Left lung (tissue), 14 donors: ENCODE data around the gene MPHOSPH8. TPM values are rescaled to one million over a fixed set of nuclear protein-coding genes. Genes with fewer than 3 reads are reported as not detected.

Experiments
- ATAC-seq: fragments of 200-7000 bp; cut with Tn5 transposase; one replicate; pipeline ENCODE4 v1.9.1; 2020; ENCODE audit warnings: moderate library complexity
- DNase-seq, 4 donors: peaks; one replicate each; pipeline ENCODE4 v3.0.0-alpha.2; 2013 to 2020
- H3K27ac ChIP-seq, 2 donors: fragments of 200-600 bp; sonication (generic) in 1 of 2; one replicate each; pipeline versions ENCODE4 v1.5.0 to v1.8.0; 2020 to 2021
- H3K27me3 ChIP-seq, 2 donors: fragments of 200-600 bp; sonication (generic) in 1 of 2; one replicate each; pipeline versions ENCODE4 v1.5.0 to v1.8.0; 2020 to 2021
- H3K36me3 ChIP-seq, 2 donors: fragments of 200-600 bp; sonication (generic) in 1 of 2; one replicate each; pipeline versions ENCODE4 v1.5.0 to v1.8.0; 2020 to 2021
- H3K4me1 ChIP-seq, 2 donors: fragments of 200-600 bp; one replicate each; pipeline ENCODE4 v1.8.0; 2021
- H3K4me3 ChIP-seq, 2 donors: fragments of 200-600 bp; sonication (generic) in 1 of 2; one replicate each; pipeline versions ENCODE4 v1.5.0 to v1.8.0; 2020 to 2021; ENCODE audit warnings: mild to moderate bottlenecking in 1 of 2
- H3K9me3 ChIP-seq, 2 donors: fragments of 200-600 bp; sonication (generic) in 1 of 2; one replicate each; pipeline versions ENCODE4 v1.5.0 to v1.8.0; 2020 to 2021
- intact Hi-C, 2 donors: fragments of 100-400 bp; cut with DNase I; formaldehyde crosslinking; loops; one replicate each; pipeline versions ENCODE4 v1.11.2 to v1.14.2; 2022
- long read RNA-seq, 12 donors: library from polyadenylated mRNA in 2 of 12; unstranded in 2 of 12; transcript quantifications; one replicate each; pipeline ENCODE4 v2.0.0 and lab custom pipeline, GENCODE V29; 2019 to 2026
- polyA plus RNA-seq, 6 donors: library from polyadenylated mRNA; unstranded; fragments of 120-200 nt; gene quantifications; one replicate each; pipeline ENCODE4 v1.2.1, GENCODE V29; 2013; ENCODE audit not compliant: insufficient read length in 6 of 6
- total RNA-seq, 2 donors: library from RNA; stranded (reverse); fragmentation: NEBNext Ultra II Directional; extraction: Animal tissue kit (Norgen Biotek cat#: 25700); gene quantifications; one replicate each; pipeline ENCODE4 v1.2.1, GENCODE V29; 2021
- TF ChIP-seq, protein P1 (sequence below), 2 donors: fragments of 200-600 bp; sonication (generic) in 1 of 2; IDR thresholded peaks; one replicate each; pipeline versions ENCODE4 v1.5.0 to v1.8.0; 2021; ENCODE audit warnings: antibody characterized with exemption in 2 of 2
- donor health status: DM: no; HTN: yes; CAD: no.
- donor health status: DM: no; HTN: no; CAD: no.

Gene MPHOSPH8, protein sequence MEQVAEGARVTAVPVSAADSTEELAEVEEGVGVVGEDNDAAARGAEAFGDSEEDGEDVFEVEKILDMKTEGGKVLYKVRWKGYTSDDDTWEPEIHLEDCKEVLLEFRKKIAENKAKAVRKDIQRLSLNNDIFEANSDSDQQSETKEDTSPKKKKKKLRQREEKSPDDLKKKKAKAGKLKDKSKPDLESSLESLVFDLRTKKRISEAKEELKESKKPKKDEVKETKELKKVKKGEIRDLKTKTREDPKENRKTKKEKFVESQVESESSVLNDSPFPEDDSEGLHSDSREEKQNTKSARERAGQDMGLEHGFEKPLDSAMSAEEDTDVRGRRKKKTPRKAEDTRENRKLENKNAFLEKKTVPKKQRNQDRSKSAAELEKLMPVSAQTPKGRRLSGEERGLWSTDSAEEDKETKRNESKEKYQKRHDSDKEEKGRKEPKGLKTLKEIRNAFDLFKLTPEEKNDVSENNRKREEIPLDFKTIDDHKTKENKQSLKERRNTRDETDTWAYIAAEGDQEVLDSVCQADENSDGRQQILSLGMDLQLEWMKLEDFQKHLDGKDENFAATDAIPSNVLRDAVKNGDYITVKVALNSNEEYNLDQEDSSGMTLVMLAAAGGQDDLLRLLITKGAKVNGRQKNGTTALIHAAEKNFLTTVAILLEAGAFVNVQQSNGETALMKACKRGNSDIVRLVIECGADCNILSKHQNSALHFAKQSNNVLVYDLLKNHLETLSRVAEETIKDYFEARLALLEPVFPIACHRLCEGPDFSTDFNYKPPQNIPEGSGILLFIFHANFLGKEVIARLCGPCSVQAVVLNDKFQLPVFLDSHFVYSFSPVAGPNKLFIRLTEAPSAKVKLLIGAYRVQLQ
- 10 to 100 TPM; 30.9 to 32.4 TPM for total RNA-seq
- 10 to 100 TPM; 69.1 to 84.8 (median 76.0) TPM for polyA plus RNA-seq
- long read RNA-seq, donor 1, transcript MPHOSPH8-202 (3 exons, 1,048 nt) = major isoform, 6 of 247 reads
- long read RNA-seq, donor 1, partial matches to known transcripts = 218 of 247 reads
- long read RNA-seq, donor 1, other reads (novel, unspliced or antisense) = 23 of 247 reads
- long read RNA-seq, donor 2, full-length matches to known transcripts = 8 of 224 reads
- long read RNA-seq, donor 2, partial matches to known transcripts = 192 of 224 reads
- long read RNA-seq, donor 2, other reads (novel, unspliced or antisense) = 24 of 224 reads
- long read RNA-seq, donor 3, partial matches to known transcripts = 47 of 49 reads
- long read RNA-seq, donor 3, other reads (novel, unspliced or antisense) = 0 of 49 reads
- long read RNA-seq, donor 4, partial matches to known transcripts = 52 of 58 reads
- long read RNA-seq, donor 4, other reads (novel, unspliced or antisense) = 5 of 58 reads
- long read RNA-seq, donor 5, partial matches to known transcripts = 88 of 112 reads
- long read RNA-seq, donor 5, other reads (novel, unspliced or antisense) = 20 of 112 reads
- long read RNA-seq, donor 6, partial matches to known transcripts = 74 of 93 reads
- long read RNA-seq, donor 6, other reads (novel, unspliced or antisense) = 16 of 93 reads
- long read RNA-seq, donor 7, full-length matches to known transcripts = 5 of 47 reads
- long read RNA-seq, donor 7, partial matches to known transcripts = 42 of 47 reads
- long read RNA-seq, donor 7, other reads (novel, unspliced or antisense) = 0 of 47 reads
- long read RNA-seq, donor 8, full-length matches to known transcripts = 10 of 133 reads
- long read RNA-seq, donor 8, partial matches to known transcripts = 111 of 133 reads
- long read RNA-seq, donor 8, other reads (novel, unspliced or antisense) = 12 of 133 reads
- long read RNA-seq, donor 9 = 0 reads
- long read RNA-seq, donor 10, partial matches to known transcripts = 55 of 58 reads
- long read RNA-seq, donor 10, other reads (novel, unspliced or antisense) = 3 of 58 reads
- long read RNA-seq, donor 11, transcript MPHOSPH8-202 (3 exons, 1,048 nt) = major isoform, 8 of 84 reads
- long read RNA-seq, donor 11, partial matches to known transcripts = 76 of 84 reads
- long read RNA-seq, donor 11, other reads (novel, unspliced or antisense) = 0 of 84 reads
- long read RNA-seq, donor 12, full-length matches to known transcripts = 5 of 134 reads
- long read RNA-seq, donor 12, partial matches to known transcripts = 101 of 134 reads
- long read RNA-seq, donor 12, other reads (novel, unspliced or antisense) = 28 of 134 reads

DNA sequence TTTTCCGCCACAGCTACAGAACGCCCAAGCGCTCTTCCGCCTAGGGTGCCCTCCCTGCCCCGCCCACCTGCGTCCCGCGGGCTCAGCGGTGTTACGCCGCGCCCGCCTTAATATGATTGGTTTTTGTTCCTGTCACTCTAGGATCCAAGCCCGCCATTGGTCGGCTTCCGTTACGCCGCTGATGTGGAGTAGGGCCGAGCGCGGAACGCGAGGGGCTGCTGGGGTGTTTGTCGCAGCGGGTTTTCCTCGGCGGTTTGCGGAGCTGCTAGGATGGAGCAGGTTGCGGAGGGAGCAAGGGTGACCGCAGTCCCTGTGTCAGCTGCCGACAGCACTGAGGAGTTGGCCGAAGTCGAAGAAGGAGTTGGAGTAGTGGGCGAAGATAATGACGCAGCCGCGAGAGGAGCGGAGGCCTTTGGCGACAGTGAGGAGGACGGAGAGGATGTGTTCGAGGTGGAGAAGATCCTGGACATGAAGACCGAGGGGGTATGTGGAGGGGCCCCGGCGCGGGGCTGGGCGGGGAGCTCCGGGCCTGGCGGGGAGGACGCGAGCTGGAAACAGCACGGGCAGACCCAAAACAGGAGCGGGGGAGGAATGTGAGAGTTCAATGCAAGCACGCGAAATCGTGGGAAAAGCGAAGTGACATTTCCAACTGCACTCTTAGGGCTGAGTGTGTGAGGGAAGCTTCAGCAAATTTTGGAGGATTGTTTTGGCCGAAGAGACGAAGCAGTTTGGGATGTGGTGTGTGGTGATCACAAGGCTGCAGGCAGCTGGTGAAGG is at the start of gene MPHOSPH8:
TSS of gene MPHOSPH8 (plus strand) at position 181 of the 777 bp plus-strand sequence. CDS start at position 271, 90 bp downstream.
- intact Hi-C loops = no loop called here
- DNase-seq (peak; percentile 95 to 98 (median 96)), ATAC-seq (peak; percentile 99)
- TF ChIP-seq, protein P1, sequence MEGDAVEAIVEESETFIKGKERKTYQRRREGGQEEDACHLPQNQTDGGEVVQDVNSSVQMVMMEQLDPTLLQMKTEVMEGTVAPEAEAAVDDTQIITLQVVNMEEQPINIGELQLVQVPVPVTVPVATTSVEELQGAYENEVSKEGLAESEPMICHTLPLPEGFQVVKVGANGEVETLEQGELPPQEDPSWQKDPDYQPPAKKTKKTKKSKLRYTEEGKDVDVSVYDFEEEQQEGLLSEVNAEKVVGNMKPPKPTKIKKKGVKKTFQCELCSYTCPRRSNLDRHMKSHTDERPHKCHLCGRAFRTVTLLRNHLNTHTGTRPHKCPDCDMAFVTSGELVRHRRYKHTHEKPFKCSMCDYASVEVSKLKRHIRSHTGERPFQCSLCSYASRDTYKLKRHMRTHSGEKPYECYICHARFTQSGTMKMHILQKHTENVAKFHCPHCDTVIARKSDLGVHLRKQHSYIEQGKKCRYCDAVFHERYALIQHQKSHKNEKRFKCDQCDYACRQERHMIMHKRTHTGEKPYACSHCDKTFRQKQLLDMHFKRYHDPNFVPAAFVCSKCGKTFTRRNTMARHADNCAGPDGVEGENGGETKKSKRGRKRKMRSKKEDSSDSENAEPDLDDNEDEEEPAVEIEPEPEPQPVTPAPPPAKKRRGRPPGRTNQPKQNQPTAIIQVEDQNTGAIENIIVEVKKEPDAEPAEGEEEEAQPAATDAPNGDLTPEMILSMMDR (IDR thresholded peaks at IDR 0.05) = no peak
- Histone ChIP-seq H3K27me3 (no peaks in the 10 kb centered on the region), H3K4me1 (peaks cover 16 to 34% of the 10 kb centered on the region in 2 donors), H3K36me3 (no peaks in the 10 kb centered on the region), H3K27ac (peak within 1 kb of the TSS; percentile 92 to 93), H3K9me3 (no peaks in the 10 kb centered on the region), H3K4me3 (peak within 1 kb of the TSS; percentile 76 to 91)

DNA sequence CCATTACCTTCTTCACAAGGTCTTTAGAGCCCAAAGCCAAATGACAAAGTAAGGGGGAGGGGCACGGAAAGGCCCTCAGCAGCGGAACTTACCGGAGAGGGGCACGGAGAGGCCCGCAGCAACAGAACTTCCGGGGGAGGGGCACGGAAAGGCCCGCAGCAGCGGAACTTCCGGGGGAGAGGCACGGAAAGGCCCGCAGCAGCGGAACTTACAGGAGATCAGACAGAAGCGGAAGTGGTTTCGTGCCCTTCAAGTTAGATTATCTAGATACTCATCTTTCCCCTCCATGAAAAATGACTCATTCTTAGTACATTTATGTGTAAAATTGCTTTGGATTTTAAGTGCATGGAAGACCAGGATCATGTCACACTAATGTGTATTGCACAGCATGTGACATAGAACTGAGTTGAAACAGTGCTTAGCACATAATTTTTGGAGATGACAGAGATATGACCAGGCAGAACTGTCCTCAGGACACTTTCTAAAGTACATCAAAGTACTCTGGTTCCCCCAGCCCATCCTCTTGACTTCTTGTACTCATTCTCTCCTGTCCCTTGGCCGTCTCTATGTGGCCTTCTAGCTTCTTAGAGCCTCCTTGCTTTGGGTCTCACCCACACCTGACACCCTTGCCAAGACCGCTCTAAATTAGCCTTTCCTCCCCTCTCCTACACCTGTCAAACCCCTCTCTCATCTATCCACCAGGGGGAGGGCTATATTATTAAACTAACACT is 46.4 kb upstream of the MPHOSPH8 start:
- Histone ChIP-seq H3K4me1 (no peaks in the 10 kb centered on the region), H3K36me3 (no peaks in the 10 kb centered on the region), H3K4me3 (peak overlapping the region in 1 of 2 donors; percentile 4), H3K27me3 (no peaks in the 10 kb centered on the region), H3K27ac (no peak overlapping the region), H3K9me3 (no peaks in the 10 kb centered on the region)
- intact Hi-C loops = no loop called here
- ATAC-seq (peak; percentile 53), DNase-seq (peak in 3 of 4 donors; percentile 1 to 84 (median 52))
- TF ChIP-seq, protein P1 (IDR thresholded peaks at IDR 0.05) = no peak

DNA sequence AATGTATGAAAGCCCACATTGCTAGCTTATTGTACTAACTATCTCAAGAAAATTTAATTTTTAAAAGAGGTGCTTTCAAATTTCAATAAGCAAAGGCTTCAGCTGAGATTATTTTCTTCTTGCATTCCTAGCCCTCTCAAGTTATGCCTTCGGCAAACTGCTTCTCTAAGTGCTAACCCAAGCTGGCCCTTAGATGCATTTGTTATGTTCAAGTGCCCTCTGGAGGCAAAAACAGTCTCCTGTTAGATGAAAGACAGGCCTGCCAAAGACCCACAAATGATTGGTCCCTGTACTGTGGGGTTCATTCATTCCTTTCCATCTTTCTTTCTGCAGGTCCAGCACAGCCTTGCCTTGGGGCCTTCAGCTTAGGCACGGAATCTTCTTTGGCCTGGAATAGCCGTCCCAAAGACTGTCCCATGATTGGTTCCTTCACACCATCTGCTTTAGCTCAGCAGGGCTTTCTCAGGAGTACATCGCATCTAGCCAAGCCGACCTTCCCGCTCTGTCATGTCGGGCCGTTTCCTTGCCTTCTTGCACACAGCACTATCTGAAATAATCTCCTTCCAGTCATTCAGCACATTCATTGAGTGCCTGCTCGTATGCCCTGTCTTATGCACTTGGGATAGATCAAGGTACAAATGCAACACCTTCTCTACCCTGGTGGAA is 45.7 kb upstream of the MPHOSPH8 start:
- Histone ChIP-seq H3K9me3 (no peaks in the 10 kb centered on the region), H3K27me3 (no peaks in the 10 kb centered on the region), H3K4me3 (no peak overlapping the region), H3K4me1 (no peaks in the 10 kb centered on the region), H3K36me3 (no peaks in the 10 kb centered on the region), H3K27ac (no peak overlapping the region)
- peak; percentile 92 for ATAC-seq
- intact Hi-C loops = no loop called here
- DNase-seq = peak in 1 of 4 donors; percentile 35
- TF ChIP-seq, protein P1 (IDR thresholded peaks at IDR 0.05) = peak; percentile 9 to 40
